HG03039 (cell line): ENCODE measurements around the gene SFRP2.

Experiments used
- ATAC-seq: cut with Tn5 transposase; IDR thresholded peaks from one replicate; pipeline ENCODE4 v1.9.1; 2021; ENCODE audit warnings: mild to moderate bottlenecking, moderate library complexity; ENCODE audit not compliant: unreplicated experiment

The SFRP2 gene

GRCh38 chr4:153731239-153731638 is 57.6 kb downstream of the SFRP2 start:
- no peak for ATAC-seq
